CD4-positive, alpha-beta T cell (primary cell): ENCODE measurements around the gene AK5. TPM values are rescaled to one million over a fixed set of nuclear protein-coding genes. Genes with fewer than 3 reads are reported as not detected.

ENCODE experiments used
- ATAC-seq: fragments of 200-7000 bp; cut with Tn5 transposase; one replicate; pipeline ENCODE4 v1.10.0; 2022; ENCODE audit warnings: mild to moderate bottlenecking; ENCODE audit not compliant: poor library complexity
- CTCF ChIA-PET: fragments of 350-600 bp; sonication (Branson Sonifier 250); formaldehyde crosslinking; loops from one replicate; lab custom pipeline; 2021; ENCODE audit warnings: antibody characterized with exemption, inconsistent platforms; lab: Charles Lee
- POLR2A ChIA-PET: fragments of 350-600 bp; sonication (Branson Sonifier 250); formaldehyde crosslinking; loops from one replicate; lab custom pipeline; 2021; ENCODE audit warnings: antibody characterized with exemption, inconsistent platforms; lab: Charles Lee
- DNase-seq, 14 experiments: peaks; one replicate each; pipeline ENCODE4 v3.0.0-alpha.2; 2013 to 2020; ENCODE audit warnings: mixed read lengths in 2 of 14
- H3K27ac ChIP-seq, 2 donors: one replicate each; pipeline versions ENCODE4 v1.5.1 to v1.7.0; 2013; ENCODE audit warnings: low read length in 2 of 2, low read depth in 1 of 2, mild to moderate bottlenecking in 1 of 2
- H3K27me3 ChIP-seq, 2 experiments: 1 replicate in 1 of 2; 2 replicates in 1 of 2; pipeline versions ENCODE4 v1.6.1 to v1.7.0; 2013; ENCODE audit warnings: low read length in 2 of 2, control low read depth in 1 of 2, mild to moderate bottlenecking in 1 of 2, moderate library complexity in 1 of 2; ENCODE audit not compliant: insufficient read depth in 2 of 2, control insufficient read depth in 1 of 2
- H3K36me3 ChIP-seq: one replicate; pipeline ENCODE4 v1.6.1; 2013; ENCODE audit warnings: low read length, control low read depth; ENCODE audit not compliant: insufficient read depth
- H3K4me1 ChIP-seq: one replicate; pipeline ENCODE4 v1.6.1; 2013; ENCODE audit warnings: low read length, control low read depth; ENCODE audit not compliant: insufficient read depth
- H3K4me3 ChIP-seq: one replicate; pipeline ENCODE4 v1.5.1; 2013; ENCODE audit warnings: mild to moderate bottlenecking, low read length, moderate library complexity
- H3K9me3 ChIP-seq, 2 experiments: 1 replicate in 1 of 2; 2 replicates in 1 of 2; pipeline versions ENCODE4 v1.6.1 to v1.7.0; 2013; ENCODE audit warnings: low read length in 2 of 2, mild to moderate bottlenecking in 2 of 2, control low read depth in 1 of 2, moderate library complexity in 1 of 2; ENCODE audit not compliant: control insufficient read depth in 1 of 2, insufficient read depth in 1 of 2
- H3K27ac Mint-ChIP-seq: one replicate; pipeline ENCODE4 v1.8.0; 2020; ENCODE audit warnings: mixed read lengths
- H3K27me3 Mint-ChIP-seq: one replicate; pipeline ENCODE4 v1.8.0; 2021; ENCODE audit warnings: mixed read lengths
- H3K36me3 Mint-ChIP-seq: one replicate; pipeline ENCODE4 v1.8.0; 2021; ENCODE audit warnings: low read depth, mixed read lengths
- H3K4me1 Mint-ChIP-seq: one replicate; pipeline ENCODE4 v1.8.0; 2021; ENCODE audit warnings: low read depth, mixed read lengths
- H3K4me3 Mint-ChIP-seq: one replicate; pipeline ENCODE4 v1.8.0; 2020; ENCODE audit warnings: mild to moderate bottlenecking, mixed read lengths
- H3K9me3 Mint-ChIP-seq: one replicate; pipeline ENCODE4 v1.8.0; 2020; ENCODE audit warnings: mixed read lengths
- CTCF ChIP-seq: fragments of 200-600 bp; IDR thresholded peaks from one replicate; pipeline ENCODE4 v1.8.0; 2022; ENCODE audit warnings: antibody characterized with exemption, mild to moderate bottlenecking
- intact Hi-C, 2 experiments: fragments of 100-400 bp; cut with DNase I in 1 of 2; cut with micrococcal nuclease in 1 of 2; formaldehyde crosslinking; loops; one replicate each; pipeline versions ENCODE4 v1.15.1 to v1.9.0; 2023 to 2025; cut with DNase I, micrococcal nuclease
- total RNA-seq, 174 experiments: library from RNA in 2 of 174; stranded (reverse) in 2 of 174; gene quantifications; one replicate each; pipeline ENCODE4 v1.2.3 and lab custom pipeline; 2021 to 2026

Gene AK5
- total RNA-seq, 2 experiments from 2014 or later = 32.0 TPM

GRCh38 chr1:77287535-77287934 lies 5.7 kb downstream of the AK5 start:
- no peaks in the 10 kb centered on the region for H3K36me3 ChIP-seq
- no peak overlapping the region for H3K4me3 ChIP-seq
- intact Hi-C loops = no loop called here
- DNase-seq (no peak), ATAC-seq (no peak)
- no peak overlapping the region for H3K27ac ChIP-seq
- POLR2A ChIA-PET = no interaction called here
- Mint-ChIP-seq H3K27me3 (no peaks in the 10 kb centered on the region), H3K27ac (no peak overlapping the region), H3K9me3 (no peaks in the 10 kb centered on the region), H3K4me1 (peaks cover 35% of the 10 kb centered on the region), H3K36me3 (peaks cover 26% of the 10 kb centered on the region), H3K4me3 (no peak overlapping the region)
- peaks cover 5% of the 10 kb centered on the region for H3K4me1 ChIP-seq
- H3K27me3 ChIP-seq = peaks cover 0 to 4% of the 10 kb centered on the region in 2 experiments
- no peaks in the 10 kb centered on the region for H3K9me3 ChIP-seq
- no peak for TF ChIP-seq CTCF
- CTCF ChIA-PET = no interaction called here

- Mint-ChIP-seq H3K36me3 (peaks cover 29% of the 10 kb centered on the region), H3K4me3 (no peak overlapping the region), H3K27ac (no peak overlapping the region), H3K9me3 (no peaks in the 10 kb centered on the region), H3K27me3 (no peaks in the 10 kb centered on the region), H3K4me1 (peaks cover 37% of the 10 kb centered on the region)
- no peaks in the 10 kb centered on the region for H3K36me3 ChIP-seq
- intact Hi-C loops = no loop called here
- no peak for TF ChIP-seq CTCF
- POLR2A ChIA-PET = no interaction called here
- H3K4me3 ChIP-seq = no peak overlapping the region
- DNase-seq (no peak), ATAC-seq (no peak)
- H3K27ac ChIP-seq = no peak overlapping the region
- CTCF ChIA-PET = no interaction called here
- no peaks in the 10 kb centered on the region for H3K27me3 ChIP-seq
- H3K4me1 ChIP-seq = no peaks in the 10 kb centered on the region
- no peaks in the 10 kb centered on the region for H3K9me3 ChIP-seq
Measured at GRCh38 chr1:77288275-77288674, 6.5 kb downstream of the AK5 start.

GRCh38 chr1:77290576-77290975 lies 8.8 kb downstream of the AK5 start:
- ATAC-seq = no peak
- no peak overlapping the region for H3K4me3 Mint-ChIP-seq
- H3K36me3 Mint-ChIP-seq = peaks cover 41% of the 10 kb centered on the region
- Histone ChIP-seq H3K4me1 (no peaks in the 10 kb centered on the region), H3K4me3 (no peak overlapping the region), H3K27ac (no peak overlapping the region), H3K36me3 (no peaks in the 10 kb centered on the region), H3K27me3 (no peaks in the 10 kb centered on the region), H3K9me3 (no peaks in the 10 kb centered on the region)
- DNase-seq = no peak
- H3K9me3 Mint-ChIP-seq = no peaks in the 10 kb centered on the region
- ChIA-PET CTCF (interaction anchor here (1.2 kb wide), 1 partner anchor 23 kb away, joined by 3 read pairs; no protein-coding TSS in a partner anchor), POLR2A (no interaction called here)
- H3K27me3 Mint-ChIP-seq = no peaks in the 10 kb centered on the region
- no peak overlapping the region for H3K27ac Mint-ChIP-seq
- TF ChIP-seq CTCF = no peak
- intact Hi-C loops = loop anchor here in 1 of 2 experiments (10.0 kb wide), 1 partner anchor 1216 kb away; the partner anchor contains the start of gene ST6GALNAC3
- H3K4me1 Mint-ChIP-seq = peaks cover 16% of the 10 kb centered on the region
